Stimulated activated CD4-positive, alpha-beta T cell treated with anti-CD3 and anti-CD28 coated beads, TNF-alpha, amount 100 ng/mL, for 24 hours (primary cell): ENCODE results near the gene BOD1L1.

ENCODE experiments used
- DNase-seq, 3 experiments: peaks; one replicate each; pipeline ENCODE4 v3.0.0-alpha.2; 2020; ENCODE audit warnings: low read depth in 3 of 3

The BOD1L1 gene

GRCh38 chr4:13558881-13559280 is 68.6 kb downstream of the BOD1L1 start:
- no peak for DNase-seq

- no peak for DNase-seq
These were observed 72.2 kb downstream of the BOD1L1 start for GRCh38 chr4:13555325-13555724.

GRCh38 chr4:13553081-13553480 is 74.4 kb downstream of the BOD1L1 start:
- no peak for DNase-seq

- DNase-seq = peak; percentile 72 to 88 (median 75)
These were observed 78.5 kb downstream of the BOD1L1 start for GRCh38 chr4:13548984-13549546.

GRCh38 chr4:13548059-13548983 is 79.2 kb downstream of the BOD1L1 start:
- no peak for DNase-seq

GRCh38 chr4:13547485-13548041 is 80.0 kb downstream of the BOD1L1 start:
- no peak for DNase-seq

GRCh38 chr4:13546941-13547484 is 80.5 kb downstream of the BOD1L1 start:
- DNase-seq = no peak

GRCh38 chr4:13546142-13546940 is 81.2 kb downstream of the BOD1L1 start:
- DNase-seq = no peak

- no peak for DNase-seq
These were observed 82.1 kb downstream of the BOD1L1 start for GRCh38 chr4:13545394-13545808.

GRCh38 chr4:13544606-13545393 is 82.7 kb downstream of the BOD1L1 start:
- DNase-seq = peak in 2 of 3 experiments; percentile 31 to 65

GRCh38 chr4:13543839-13544605 is 83.5 kb downstream of the BOD1L1 start, which contains the start of gene NKX3-2:
Gene NKX3-2, minus strand, starts transcription at chr4:13544508. Its CDS starts 94 bp downstream, at chr4:13544414.
- no peak for DNase-seq

GRCh38 chr4:13543032-13543838 is 84.3 kb downstream of the BOD1L1 start:
- no peak for DNase-seq

GRCh38 chr4:13542577-13543031 is 84.9 kb downstream of the BOD1L1 start:
- DNase-seq = no peak

- no peak for DNase-seq
These were observed 85.6 kb downstream of the BOD1L1 start for GRCh38 chr4:13541720-13542576.

- no peak for DNase-seq
These were observed 86.3 kb downstream of the BOD1L1 start for GRCh38 chr4:13541176-13541604.

- no peak for DNase-seq
These were observed 86.9 kb downstream of the BOD1L1 start for GRCh38 chr4:13540446-13541175.
